ENCODE data around the gene NDE1.
"Not testable (repeated sequence)": the region's sequence is repeated elsewhere in the genome, so short reads cannot be mapped to it uniquely, and the experiment has no call there.

DNA sequence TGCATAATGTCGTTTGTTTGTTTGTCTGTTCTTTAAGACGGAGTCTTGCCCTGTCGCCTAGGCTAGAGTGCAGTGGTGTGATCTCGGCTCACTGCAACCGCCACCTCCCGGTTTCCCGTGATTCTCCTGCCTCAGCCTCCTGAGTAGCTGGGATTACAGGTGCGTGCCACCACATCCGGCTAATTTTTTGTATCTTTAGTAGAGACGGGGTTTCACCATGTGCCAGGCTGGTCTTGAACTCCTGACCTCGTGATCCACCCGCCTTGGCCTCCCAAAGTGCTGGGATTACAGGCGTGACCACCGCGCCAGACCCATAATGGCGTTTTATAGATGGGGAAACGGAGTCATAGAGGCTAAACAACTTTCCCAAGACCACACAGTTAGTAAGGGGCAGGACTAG lies 734 bp upstream of the NDE1 start:
- TF ChIP-seq, protein P1, sequence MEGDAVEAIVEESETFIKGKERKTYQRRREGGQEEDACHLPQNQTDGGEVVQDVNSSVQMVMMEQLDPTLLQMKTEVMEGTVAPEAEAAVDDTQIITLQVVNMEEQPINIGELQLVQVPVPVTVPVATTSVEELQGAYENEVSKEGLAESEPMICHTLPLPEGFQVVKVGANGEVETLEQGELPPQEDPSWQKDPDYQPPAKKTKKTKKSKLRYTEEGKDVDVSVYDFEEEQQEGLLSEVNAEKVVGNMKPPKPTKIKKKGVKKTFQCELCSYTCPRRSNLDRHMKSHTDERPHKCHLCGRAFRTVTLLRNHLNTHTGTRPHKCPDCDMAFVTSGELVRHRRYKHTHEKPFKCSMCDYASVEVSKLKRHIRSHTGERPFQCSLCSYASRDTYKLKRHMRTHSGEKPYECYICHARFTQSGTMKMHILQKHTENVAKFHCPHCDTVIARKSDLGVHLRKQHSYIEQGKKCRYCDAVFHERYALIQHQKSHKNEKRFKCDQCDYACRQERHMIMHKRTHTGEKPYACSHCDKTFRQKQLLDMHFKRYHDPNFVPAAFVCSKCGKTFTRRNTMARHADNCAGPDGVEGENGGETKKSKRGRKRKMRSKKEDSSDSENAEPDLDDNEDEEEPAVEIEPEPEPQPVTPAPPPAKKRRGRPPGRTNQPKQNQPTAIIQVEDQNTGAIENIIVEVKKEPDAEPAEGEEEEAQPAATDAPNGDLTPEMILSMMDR (IDR thresholded peaks at IDR 0.05; ENCODE audit: extremely low read depth in 1 of 2, insufficient read depth in 1 of 2, low read depth in 1 of 2, low read length in 2 of 2) = not testable (repeated sequence)
- TF ChIP-seq, protein P2, sequence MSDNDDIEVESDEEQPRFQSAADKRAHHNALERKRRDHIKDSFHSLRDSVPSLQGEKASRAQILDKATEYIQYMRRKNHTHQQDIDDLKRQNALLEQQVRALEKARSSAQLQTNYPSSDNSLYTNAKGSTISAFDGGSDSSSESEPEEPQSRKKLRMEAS (IDR thresholded peaks at IDR 0.05; ENCODE audit: insufficient read depth, insufficient read length) = not testable (repeated sequence)
- not testable (repeated sequence) for TF ChIP-seq POLR2AphosphoS5 (IDR thresholded peaks at IDR 0.05; ENCODE audit: insufficient read depth, low read depth, low read length); POLR2A (IDR thresholded peaks at IDR 0.05; ENCODE audit: low read depth, low read length)

Measured in endothelial cell of umbilical vein (primary cell).